ENCODE data around the gene SBDS.
"Not testable (repeated sequence)": the region's sequence is repeated elsewhere in the genome, so short reads cannot be mapped to it uniquely, and the experiment has no call there.

SBDS gene

GRCh38 chr7:66994051-66994450, 1.3 kb downstream of the SBDS start:
- DNase-seq: not testable (repeated sequence)

GRCh38 chr7:66989552-66989951, 5.8 kb downstream of the SBDS start:
- DNase-seq: not testable (repeated sequence)

- not testable (repeated sequence) for DNase-seq
Observed at GRCh38 chr7:66980336-66980735, 15.1 kb downstream of the SBDS start.

- not testable (repeated sequence) for DNase-seq
Observed at GRCh38 chr7:66979013-66979412, 16.4 kb downstream of the SBDS start.

GRCh38 chr7:66978312-66978711, 17.1 kb downstream of the SBDS start:
- not testable (repeated sequence) for DNase-seq

GRCh38 chr7:66974986-66975590, 20.3 kb downstream of the SBDS start:
- DNase-seq: no peak

- DNase-seq: no peak
Observed at GRCh38 chr7:66970310-66970709, 25.1 kb downstream of the SBDS start.

GRCh38 chr7:66969001-66969400, 26.4 kb downstream of the SBDS start:
- DNase-seq: not testable (repeated sequence)

GRCh38 chr7:66967029-66967428, 28.4 kb downstream of the SBDS start:
- DNase-seq: no peak

- DNase-seq: no peak
Observed at GRCh38 chr7:66964411-66964810, 31.0 kb downstream of the SBDS start.

- DNase-seq: no peak
Observed at GRCh38 chr7:66961096-66961495, 34.3 kb downstream of the SBDS start.

- DNase-seq: no peak
Observed at GRCh38 chr7:66960192-66960591, 35.2 kb downstream of the SBDS start.

GRCh38 chr7:66958538-66959350, 36.6 kb downstream of the SBDS start:
- DNase-seq: no peak

GRCh38 chr7:66957595-66958290, 37.6 kb downstream of the SBDS start:
- DNase-seq: no peak

- DNase-seq: no peak
Observed at GRCh38 chr7:66953044-66953427, 42.4 kb downstream of the SBDS start.

- DNase-seq: no peak
Observed at GRCh38 chr7:66952343-66953043, 42.9 kb downstream of the SBDS start.

GRCh38 chr7:66950763-66951162, 44.6 kb downstream of the SBDS start:
- DNase-seq: no peak

GRCh38 chr7:66950311-66950710, 45.1 kb downstream of the SBDS start:
- no peak for DNase-seq

GRCh38 chr7:66948480-66949109, 46.8 kb downstream of the SBDS start:
- no peak for DNase-seq

- DNase-seq: no peak
Observed at GRCh38 chr7:66946545-66946944, 48.8 kb downstream of the SBDS start.

- DNase-seq: no peak
Observed at GRCh38 chr7:66939325-66939724, 56.1 kb downstream of the SBDS start.

GRCh38 chr7:66937940-66938339, 57.4 kb downstream of the SBDS start:
- no peak for DNase-seq

Measured in cerebellar nuclear complex (tissue), 1 donor.